Neural cell (in vitro differentiated cells): ENCODE results near the gene HEATR3. TPM values are rescaled to one million over a fixed set of nuclear protein-coding genes. Genes with fewer than 3 reads are reported as not detected.
A peak's percentile ranks its signal among the peaks of the same experiment; 100 is the strongest.

Experiments
- H2AFZ ChIP-seq: fragments of 200-600, 300-800 bp; sonication (generic), shearing (Covaris generic); 2 replicates; pipeline ENCODE4 v1.6.0; 2014; ENCODE audit warnings: low read depth, mild to moderate bottlenecking, antibody characterized with exemption, low read length, moderate library complexity
- H3F3A ChIP-seq: fragments of 200-600 bp; shearing (Covaris generic); 2 replicates; pipeline ENCODE4 v1.6.1; 2016; ENCODE audit warnings: mild to moderate bottlenecking, moderate library complexity, mixed read lengths, antibody characterized with exemption, low read length; ENCODE audit not compliant: insufficient read depth, poor library complexity, severe bottlenecking
- H3K27ac ChIP-seq: fragments of 200-600, 300-800 bp; sonication (generic), shearing (Covaris generic); 2 replicates; pipeline ENCODE4 v1.5.1; 2014; ENCODE audit warnings: mild to moderate bottlenecking, low read length, moderate library complexity
- H3K27me3 ChIP-seq: fragments of 300-800, 200-600 bp; sonication (generic), shearing (Covaris generic); 2 replicates; pipeline ENCODE4 v1.6.0; 2014; ENCODE audit warnings: mild to moderate bottlenecking, low read depth, low read length, moderate library complexity; ENCODE audit not compliant: insufficient read depth
- H3K36me3 ChIP-seq: fragments of 300-800, 200-600 bp; sonication (generic), shearing (Covaris generic); 2 replicates; pipeline ENCODE4 v1.5.1; 2014; ENCODE audit warnings: mild to moderate bottlenecking, antibody characterized with exemption, low read length, moderate library complexity; ENCODE audit not compliant: insufficient read depth
- H3K4me2 ChIP-seq: fragments of 300-800, 200-600 bp; sonication (generic), shearing (Covaris generic); 2 replicates; pipeline ENCODE4 v1.6.0; 2014; ENCODE audit warnings: mild to moderate bottlenecking, low read length
- H3K4me3 ChIP-seq: fragments of 300-800, 200-600 bp; sonication (generic), shearing (Covaris generic); 2 replicates; pipeline ENCODE4 v1.5.1; 2014; ENCODE audit warnings: mild to moderate bottlenecking, low read length, moderate library complexity
- H3K79me2 ChIP-seq: fragments of 200-600 bp; shearing (Covaris generic); replicated peaks from 2 replicates; pipeline ENCODE4 v1.6.0; 2014; ENCODE audit warnings: mild to moderate bottlenecking, low read length, moderate library complexity; ENCODE audit not compliant: insufficient read depth
- H3K9ac ChIP-seq: fragments of 300-800, 200-600 bp; sonication (generic), shearing (Covaris generic); 2 replicates; pipeline ENCODE4 v1.6.1; 2016; ENCODE audit warnings: mild to moderate bottlenecking, low read length, mixed read lengths
- H3K9me2 ChIP-seq: fragments of 200-600 bp; shearing (Covaris generic); 2 replicates; pipeline ENCODE4 v1.6.1; 2016; ENCODE audit warnings: mild to moderate bottlenecking, low read length, mixed read lengths; ENCODE audit not compliant: insufficient read depth
- H3K9me3 ChIP-seq: fragments of 200-600, 300-800 bp; sonication (generic), shearing (Covaris generic); 2 replicates; pipeline ENCODE4 v1.6.1; 2016; ENCODE audit warnings: mild to moderate bottlenecking, mixed run types, low read length, moderate library complexity, mixed read lengths
- H4K20me1 ChIP-seq: fragments of 200-600 bp; shearing (Covaris generic); 2 replicates; pipeline ENCODE4 v1.6.1; 2016; ENCODE audit warnings: mild to moderate bottlenecking, mixed run types; ENCODE audit not compliant: insufficient read depth
- CTCF ChIP-seq: fragments of 450-650 bp; IDR thresholded peaks from 2 replicates; pipeline ENCODE4 v1.5.1; 2014; ENCODE audit warnings: antibody characterized with exemption, mild to moderate bottlenecking, moderate library complexity; ENCODE audit not compliant: poor library complexity, severe bottlenecking
- EP300 ChIP-seq: fragments of 450-650 bp; conservative IDR thresholded peaks from 2 replicates; pipeline ENCODE4 v1.6.1; 2014; ENCODE audit warnings: antibody characterized with exemption, mild to moderate bottlenecking, moderate library complexity; ENCODE audit not compliant: poor library complexity, severe bottlenecking
- RAD21 ChIP-seq: fragments of 450-650 bp; conservative IDR thresholded peaks from 2 replicates; pipeline ENCODE4 v1.6.1; 2014; ENCODE audit warnings: antibody characterized with exemption, mild to moderate bottlenecking, moderate library complexity
- REST ChIP-seq: IDR thresholded peaks from 2 replicates; pipeline ENCODE4 v1.6.1; 2012; ENCODE audit warnings: borderline replicate concordance
- SMC3 ChIP-seq: fragments of 450-650 bp; conservative IDR thresholded peaks from 2 replicates; pipeline ENCODE4 v1.6.1; 2014; ENCODE audit warnings: antibody characterized with exemption, mild to moderate bottlenecking, moderate library complexity; ENCODE audit not compliant: poor library complexity
- polyA plus RNA-seq: library from polyadenylated mRNA; depleted of rRNA; stranded (reverse); fragments of >200 nt; gene quantifications from 2 replicates; pipeline ENCODE4 v1.2.3, GENCODE V29; 2014

The HEATR3 gene
- polyA plus RNA-seq, 1 donor from 2014 or later: 50.5 TPM

GRCh38 chr16:50066482-50067289 lies 916 bp downstream of the HEATR3 start:
- H3K9me3 ChIP-seq: no peaks in the 10 kb centered on the region
- peak overlapping the region; percentile 93 for H3K27ac ChIP-seq
- H3K4me3 ChIP-seq: peak overlapping the region; percentile 98
- peak overlapping the region; percentile 97 for H3K4me2 ChIP-seq
- H2AFZ ChIP-seq: peak overlapping the region; percentile 98
- H4K20me1 ChIP-seq: no peaks in the 10 kb centered on the region
- H3K9me2 ChIP-seq: no peaks in the 10 kb centered on the region
- no peaks in the 10 kb centered on the region for H3F3A ChIP-seq
- peaks cover 7% of the 10 kb centered on the region for H3K79me2 ChIP-seq
- TF ChIP-seq EP300: no peak
- peak; percentile 48 for TF ChIP-seq SMC3
- H3K9ac ChIP-seq: peak overlapping the region; percentile 93
- no peaks in the 10 kb centered on the region for H3K27me3 ChIP-seq
- H3K36me3 ChIP-seq: no peaks in the 10 kb centered on the region

- H3K27ac ChIP-seq: no peak overlapping the region
- peak overlapping the region; percentile 28 for H3K9ac ChIP-seq
Observed at GRCh38 chr16:50067290-50067853, 1.6 kb downstream of the HEATR3 start.

GRCh38 chr16:50068550-50068949 lies 2.8 kb downstream of the HEATR3 start:
- Histone ChIP-seq H3K27me3 (no peaks in the 10 kb centered on the region), H3K79me2 (peaks cover 7% of the 10 kb centered on the region), H3K27ac (no peak overlapping the region), H3K4me3 (peak overlapping the region; percentile 98), H2AFZ (no peak overlapping the region), H3K9ac (peak overlapping the region; percentile 11), H3K9me2 (no peaks in the 10 kb centered on the region), H4K20me1 (no peaks in the 10 kb centered on the region), H3F3A (no peaks in the 10 kb centered on the region), H3K36me3 (no peaks in the 10 kb centered on the region), H3K9me3 (no peaks in the 10 kb centered on the region), H3K4me2 (peak overlapping the region; percentile 13)
- TF ChIP-seq REST: no peak

More at GRCh38 chr16:50067290-50067853, 1.6 kb downstream of the HEATR3 start:
- H3K79me2 ChIP-seq: peaks cover 7% of the 10 kb centered on the region
- H3F3A ChIP-seq: no peaks in the 10 kb centered on the region
- peak overlapping the region; percentile 98 for H3K4me3 ChIP-seq
- TF ChIP-seq EP300 (no peak), RAD21 (peak; percentile 61), CTCF (peak; percentile 70), SMC3 (peak; percentile 70)
- H3K36me3 ChIP-seq: no peaks in the 10 kb centered on the region
- no peaks in the 10 kb centered on the region for H3K9me2 ChIP-seq
- H4K20me1 ChIP-seq: no peaks in the 10 kb centered on the region
- H3K9me3 ChIP-seq: no peaks in the 10 kb centered on the region
- no peaks in the 10 kb centered on the region for H3K27me3 ChIP-seq
- H3K4me2 ChIP-seq: peak overlapping the region; percentile 42
- no peak overlapping the region for H2AFZ ChIP-seq
